H1 (cell line): Measurements from ENCODE around the gene POLR1G. TPM values are rescaled to one million over a fixed set of nuclear protein-coding genes. Genes with fewer than 3 reads are reported as not detected.

Experiments used
- CTCF ChIA-PET: fragments of 300-600 bp; sonication (Branson Sonifier 250); formaldehyde crosslinking; loops from one replicate; lab custom pipeline; 2021; ENCODE audit not compliant: partially characterized antibody; lab: Charles Lee
- POLR2A ChIA-PET: fragments of 300-600 bp; sonication (Branson Sonifier 250); formaldehyde crosslinking; loops from one replicate; lab custom pipeline; 2021; ENCODE audit warnings: inconsistent platforms; ENCODE audit not compliant: partially characterized antibody; lab: Charles Lee
- DNase-seq, 2 experiments: peaks; one replicate each; pipeline versions ENCODE4 v3.0.0 to v3.0.0-alpha.2; 2010 to 2022; ENCODE audit warnings: low spot score in 2 of 2, low read depth in 1 of 2, mixed read lengths in 1 of 2
- FAIRE-seq: peaks from 2 replicates; lab custom pipeline; 2011; peaks lifted over from hg19 to GRCh38; lab: Jason Lieb, UNC
- H2AFZ ChIP-seq: 2 replicates; pipeline ENCODE4 v1.8.1; 2012; ENCODE audit warnings: low read length, inconsistent platforms
- H2AK5ac ChIP-seq: 2 replicates; pipeline ENCODE4 v1.6.1; 2013; ENCODE audit warnings: low read depth, low read length
- H2BK120ac ChIP-seq: replicated peaks from 2 replicates; pipeline ENCODE3; 2013; ENCODE audit warnings: low read depth, low read length, inconsistent platforms
- H2BK12ac ChIP-seq: 2 replicates; pipeline ENCODE4 v1.6.1; 2013; ENCODE audit warnings: low read depth, low read length
- H2BK15ac ChIP-seq: 2 replicates; pipeline ENCODE4 v1.6.1; 2013; ENCODE audit warnings: low read length
- H2BK20ac ChIP-seq: 2 replicates; pipeline ENCODE4 v1.6.1; 2013; ENCODE audit warnings: low read length
- H2BK5ac ChIP-seq: 2 replicates; pipeline ENCODE4 v1.6.1; 2013; ENCODE audit warnings: low read depth, low read length
- H3K14ac ChIP-seq: 2 replicates; pipeline ENCODE4 v1.6.1; 2013; ENCODE audit warnings: inconsistent platforms; ENCODE audit not compliant: insufficient read length
- H3K18ac ChIP-seq: 2 replicates; pipeline ENCODE4 v1.6.1; 2013; ENCODE audit warnings: low read length; ENCODE audit errors: extremely low read depth
- H3K23ac ChIP-seq: 2 replicates; pipeline ENCODE4 v1.6.1; 2013; ENCODE audit warnings: inconsistent platforms; ENCODE audit not compliant: insufficient read length
- H3K23me2 ChIP-seq: 2 replicates; pipeline ENCODE4 v1.6.1; 2013; ENCODE audit warnings: low read depth, low read length
- H3K27ac ChIP-seq: 2 replicates; pipeline ENCODE4 v1.6.1; 2011; ENCODE audit warnings: low read depth, low read length, inconsistent platforms
- H3K27me3 ChIP-seq, 4 experiments: replicated peaks in 1 of 4; 1 replicate in 1 of 4; 2 replicates in 3 of 4; pipeline versions ENCODE4 v1.6.1 to v1.8.1; 2011 to 2013; ENCODE audit warnings: low read length in 3 of 4, mild to moderate bottlenecking in 3 of 4, inconsistent platforms in 2 of 4, mixed read lengths in 2 of 4, moderate library complexity in 1 of 4; ENCODE audit not compliant: control insufficient read depth in 3 of 4, insufficient read depth in 3 of 4; ENCODE audit errors: extremely low read depth in 1 of 4
- H3K36me3 ChIP-seq, 4 experiments: 2 replicates each; pipeline versions ENCODE4 v1.6.1 to v1.8.1; 2011 to 2013; ENCODE audit warnings: mild to moderate bottlenecking in 4 of 4, low read length in 3 of 4, moderate library complexity in 2 of 4, control low read depth in 1 of 4, inconsistent platforms in 1 of 4; ENCODE audit not compliant: insufficient read depth in 4 of 4, control insufficient read depth in 2 of 4
- H3K4ac ChIP-seq: replicated peaks from 2 replicates; pipeline ENCODE3; 2013; ENCODE audit warnings: low read length, low read depth, mixed read lengths, inconsistent platforms; ENCODE audit not compliant: insufficient read length
- H3K4me1 ChIP-seq, 4 experiments: replicated peaks in 1 of 4; 1 replicate in 1 of 4; 2 replicates in 3 of 4; pipeline versions ENCODE4 v1.6.1 to v1.8.1; 2011 to 2013; ENCODE audit warnings: low read length in 3 of 4, inconsistent platforms in 2 of 4, mixed read lengths in 1 of 4; ENCODE audit not compliant: insufficient read depth in 4 of 4, control insufficient read depth in 3 of 4
- H3K4me2 ChIP-seq, 2 experiments: 2 replicates each; pipeline versions ENCODE4 v1.6.1 to v1.8.1; 2011 to 2013; ENCODE audit warnings: low read depth in 2 of 2, low read length in 2 of 2, control low read depth in 1 of 2, inconsistent platforms in 1 of 2, mild to moderate bottlenecking in 1 of 2; ENCODE audit not compliant: insufficient read depth in 1 of 2
- H3K4me3 ChIP-seq, 4 experiments: fragments of 200-600, 300-600 bp in 1 of 4; sonication (generic), shearing (Covaris generic), sonication (Bioruptor Twin) in 1 of 4; 2 replicates each; pipeline versions ENCODE4 v1.5.1 to v1.8.1; 2011 to 2016; ENCODE audit warnings: low read length in 4 of 4, low read depth in 3 of 4, control low read depth in 2 of 4, inconsistent platforms in 2 of 4, mild to moderate bottlenecking in 2 of 4, mixed read lengths in 1 of 4, moderate library complexity in 1 of 4; ENCODE audit not compliant: insufficient read depth in 2 of 4; ENCODE audit errors: extremely low read depth in 1 of 4
- H3K56ac ChIP-seq: replicated peaks from 2 replicates; pipeline ENCODE3; 2013; ENCODE audit warnings: low read depth, mild to moderate bottlenecking, mixed read lengths, low read length, inconsistent platforms; ENCODE audit not compliant: insufficient read length
- H3K79me1 ChIP-seq: 2 replicates; pipeline ENCODE4 v1.6.1; 2013; ENCODE audit warnings: low read depth, low read length, control low read depth
- H3K79me2 ChIP-seq, 2 experiments: 2 replicates each; pipeline versions ENCODE4 v1.6.1 to v1.8.1; 2012 to 2013; ENCODE audit warnings: low read length in 2 of 2, mild to moderate bottlenecking in 2 of 2, inconsistent platforms in 1 of 2; ENCODE audit not compliant: insufficient read depth in 2 of 2, control insufficient read depth in 1 of 2
- H3K9ac ChIP-seq, 4 experiments: replicated peaks in 1 of 4; 1 replicate in 1 of 4; 2 replicates in 3 of 4; pipeline versions ENCODE4 v1.6.1 to v1.8.1; 2011 to 2013; ENCODE audit warnings: low read depth in 3 of 4, low read length in 3 of 4, control low read depth in 2 of 4, mild to moderate bottlenecking in 2 of 4, moderate library complexity in 2 of 4, inconsistent platforms in 1 of 4; ENCODE audit errors: extremely low read depth in 1 of 4
- H3K9me3 ChIP-seq, 2 experiments: 2 replicates each; pipeline versions ENCODE4 v1.6.1 to v1.8.1; 2012 to 2013; ENCODE audit warnings: mild to moderate bottlenecking in 2 of 2, moderate library complexity in 2 of 2, control low read depth in 1 of 2, inconsistent platforms in 1 of 2, low read depth in 1 of 2, low read length in 1 of 2, mixed read lengths in 1 of 2; ENCODE audit not compliant: insufficient read depth in 2 of 2
- H4K20me1 ChIP-seq, 2 experiments: replicated peaks in 1 of 2; 2 replicates each; pipeline versions ENCODE3 to v1.8.1; 2011 to 2013; ENCODE audit warnings: inconsistent platforms in 2 of 2, low read length in 2 of 2, mild to moderate bottlenecking in 1 of 2; ENCODE audit not compliant: insufficient read depth in 2 of 2, control insufficient read depth in 1 of 2
- H4K5ac ChIP-seq: 2 replicates; pipeline ENCODE4 v1.6.1; 2013; ENCODE audit warnings: low read length, low read depth, mixed read lengths, inconsistent platforms; ENCODE audit not compliant: insufficient read length
- H4K8ac ChIP-seq: 2 replicates; pipeline ENCODE4 v1.8.0; 2013; ENCODE audit warnings: mild to moderate bottlenecking, moderate library complexity, low read length, inconsistent platforms; ENCODE audit not compliant: insufficient read depth; ENCODE audit errors: extremely low read depth
- H4K91ac ChIP-seq: replicated peaks from 2 replicates; pipeline ENCODE3; 2013; ENCODE audit warnings: low read length, mixed read lengths, inconsistent platforms; ENCODE audit not compliant: insufficient read length
- CHD1 ChIP-seq: IDR thresholded peaks from 2 replicates; pipeline ENCODE4 v1.6.1; 2012; ENCODE audit warnings: low read depth, low read length, improper control_type of control experiment
- KDM5A ChIP-seq: fragments of 200-600 bp; IDR thresholded peaks from 2 replicates; pipeline ENCODE4 v1.7.1; 2012; ENCODE audit warnings: mild to moderate bottlenecking, low read length, inconsistent platforms, mixed read lengths
- RXRA ChIP-seq: IDR thresholded peaks from 2 replicates; pipeline ENCODE4 v1.6.1; 2011; ENCODE audit warnings: low read depth, mild to moderate bottlenecking, low read length, moderate library complexity; ENCODE audit not compliant: insufficient read depth
- WGBS, 2 experiments: shearing (Covaris generic) in 1 of 2; methylation state at CpG; one replicate each; pipeline versions ENCODE4 v1.1.6 to v1.1.7; 2013 to 2015; ENCODE audit warnings: low lambda C conversion rate in 2 of 2, mixed read lengths in 2 of 2, inconsistent platforms in 1 of 2, low coverage in 1 of 2, missing lambda C conversion rate in 1 of 2; ENCODE audit not compliant: insufficient replicate concordance in 2 of 2, insufficient coverage in 1 of 2, insufficient read length in 1 of 2; ENCODE audit errors: extremely low coverage in 1 of 2, missing lambda C conversion rate in 1 of 2; 5-methylcytosine and 5-hydroxymethylcytosine counted together
- polyA plus RNA-seq, 7 experiments: library from polyadenylated mRNA; depleted of rRNA in 3 of 7; stranded (reverse) in 5 of 7; unstranded in 2 of 7; fragments of >200 nt in 5 of 7; fragments of 200-250 nt in 2 of 7; gene quantifications; 1 replicate in 5 of 7; 2 replicates in 1 of 7; 4 replicates in 1 of 7; pipeline versions ENCODE4 v1.2.1 to v1.2.3, GENCODE V29; 2011 to 2013; ENCODE audit warnings: missing spikeins in 2 of 7, mixed read lengths in 2 of 7
- total RNA-seq: library from RNA; stranded (reverse); fragmentation: NEBNext Ultra II Directional; extraction: Animal tissue kit (Norgen Biotek cat#: 25700); gene quantifications from 2 replicates; pipeline ENCODE4 v1.2.1, GENCODE V29; 2021

The POLR1G gene
- total and polyA plus RNA-seq, 2 of the 8 experiments (the other 6 are each of a cell fraction or from before 2014, with no cell fraction given): 16.8 to 34.8 TPM

- no peak overlapping the region for H3K4me2 ChIP-seq
- CTCF ChIA-PET: interaction anchor here (0.6 to 6.6 kb wide), 10 partner anchors 10 to 378 kb away, joined by 3 to 57 read pairs (median 5); partner anchors contain the start of gene ERCC2
- peak overlapping the region; percentile 79 for H3K4ac ChIP-seq
- TF ChIP-seq KDM5A (no peak), CHD1 (no peak), RXRA (no peak)
- TF ChIP-seq, all 59 proteins: peak for 0
- H3K27ac ChIP-seq: no peak overlapping the region
- no peak overlapping the region for H2AFZ ChIP-seq
- peaks cover 2 to 5% of the 10 kb centered on the region in 2 experiments for H4K20me1 ChIP-seq
- H3K56ac ChIP-seq: no peak overlapping the region
- POLR2A ChIA-PET: interaction anchor here (0.9 to 1.6 kb wide), 5 partner anchors 9 to 373 kb away, joined by 3 to 6 read pairs (median 4); no protein-coding TSS in a partner anchor
- H3K79me2 ChIP-seq: no peaks in the 10 kb centered on the region
- H3K4me3 ChIP-seq: no peak overlapping the region
- H3K9ac ChIP-seq: no peak overlapping the region
- H3K9me3 ChIP-seq: no peaks in the 10 kb centered on the region
- no peak overlapping the region; the same call in 1 of the 2 replicates for H2BK20ac ChIP-seq
- no peak overlapping the region for H2BK5ac ChIP-seq
- no peak overlapping the region for H2BK120ac ChIP-seq
- no peak overlapping the region for H4K91ac ChIP-seq
- H2AK5ac ChIP-seq: 0 out of 2 replicates have a peak overlapping the region, but pooled peaks have one; percentile 5
- FAIRE-seq: no peak
- WGBS, 2 experiments: 84% methylated on average over 6 of the region's 6 CpGs; no CpG with 5 or more reads in 1 of the 2 experiments
- H3K36me3 ChIP-seq: peaks cover 0 to 6% (median 0%) of the 10 kb centered on the region in 4 experiments; a peak in 1 of 8 replicates
- 0 out of 2 replicates have a peak overlapping the region, but pooled peaks have one; percentile 81 for H2BK15ac ChIP-seq
- no peak overlapping the region for H4K8ac ChIP-seq
- H3K23ac ChIP-seq: no peak overlapping the region
- H2BK12ac ChIP-seq: 0 out of 2 replicates have a peak overlapping the region, but pooled peaks have one; percentile 77
- no peak overlapping the region for H4K5ac ChIP-seq
- peaks cover 3 to 26% (median 14%) of the 10 kb centered on the region in 4 experiments; a peak in 6 of 7 replicates for H3K4me1 ChIP-seq
- H3K23me2 ChIP-seq: peaks cover 22% of the 10 kb centered on the region
- peaks cover 17 to 30% (median 24%) of the 10 kb centered on the region in 4 experiments for H3K27me3 ChIP-seq
- no peak overlapping the region for H3K18ac ChIP-seq
- no peak overlapping the region for H3K14ac ChIP-seq
- H3K79me1 ChIP-seq: no peaks in the 10 kb centered on the region
- DNase-seq: no peak
Measured at GRCh38 chr19:45400192-45400591, 6.3 kb upstream of the POLR1G start.
